ENCODE data around the gene ELAPOR1.
"Not testable (repeated sequence)": the region's sequence is repeated elsewhere in the genome, so short reads cannot be mapped to it uniquely, and the experiment has no call there.

Gene ELAPOR1

GRCh38 chr1:109137958-109138357 lies 24.0 kb downstream of the ELAPOR1 start:
- no peak for DNase-seq (ENCODE audit: low read depth, low spot score)

GRCh38 chr1:109138358-109138757 lies 24.4 kb downstream of the ELAPOR1 start:
- DNase-seq (ENCODE audit: low read depth, low spot score): no peak

DNA sequence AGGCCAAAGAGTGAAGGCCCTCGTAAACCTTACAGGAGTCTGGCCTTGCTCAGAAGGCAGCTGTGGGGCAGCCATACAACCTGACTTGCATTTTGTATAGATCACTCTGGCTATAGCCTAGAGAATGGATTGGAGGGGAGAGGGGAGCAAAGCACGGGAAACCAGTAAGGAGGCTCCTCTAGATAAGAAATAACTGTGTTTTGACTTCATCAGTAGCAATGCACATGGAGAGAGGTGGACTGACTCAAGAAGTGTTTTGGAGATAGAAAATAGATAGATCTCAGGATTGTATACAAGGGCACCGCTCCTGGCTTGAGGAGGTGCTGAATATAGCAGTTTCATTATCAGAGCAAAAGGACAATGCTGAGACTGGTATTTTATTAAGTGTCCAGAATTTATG lies 26.5 kb downstream of the ELAPOR1 start:
- no peak for DNase-seq (ENCODE audit: low read depth, low spot score)

DNA sequence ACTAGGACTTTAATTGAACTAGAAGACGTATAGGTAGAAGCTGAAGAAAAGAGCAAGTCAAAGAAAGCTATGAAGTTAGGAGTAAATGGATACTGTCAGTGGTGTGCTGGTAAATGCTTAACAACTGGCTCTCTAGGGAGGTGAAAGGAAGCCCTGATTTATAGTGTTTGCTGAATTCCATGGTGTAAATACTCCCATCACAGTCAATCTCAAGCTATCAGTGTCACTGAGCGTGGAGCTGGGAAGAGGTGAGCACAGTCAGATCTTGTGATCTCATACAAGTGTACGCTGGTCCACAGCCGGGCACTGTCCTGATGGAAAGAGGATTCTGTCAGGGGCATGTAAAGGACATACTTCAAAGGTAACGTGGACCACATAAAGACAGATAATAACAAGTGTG lies 28.3 kb downstream of the ELAPOR1 start:
- no peak for DNase-seq (ENCODE audit: low read depth, low spot score)

DNA sequence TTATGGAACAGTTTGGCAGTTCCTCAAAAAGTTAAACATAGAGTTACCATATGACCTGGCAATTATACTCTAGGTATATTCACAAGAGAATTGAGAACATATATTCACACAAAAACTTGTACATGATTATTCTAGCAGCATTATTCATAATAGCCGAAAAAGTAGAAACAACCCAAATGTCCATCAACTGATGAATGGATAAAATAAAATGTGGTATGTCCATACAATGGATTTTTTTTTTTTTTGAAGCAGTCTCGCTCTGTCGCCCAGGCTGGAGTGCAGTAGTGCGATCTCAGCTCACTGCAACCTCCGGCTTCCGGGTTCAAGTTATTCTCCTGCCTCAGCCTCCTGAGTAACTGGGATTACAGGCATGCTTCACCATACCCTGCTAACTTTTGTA lies 28.8 kb downstream of the ELAPOR1 start:
- DNase-seq (ENCODE audit: low read depth, low spot score): not testable (repeated sequence)

DNA sequence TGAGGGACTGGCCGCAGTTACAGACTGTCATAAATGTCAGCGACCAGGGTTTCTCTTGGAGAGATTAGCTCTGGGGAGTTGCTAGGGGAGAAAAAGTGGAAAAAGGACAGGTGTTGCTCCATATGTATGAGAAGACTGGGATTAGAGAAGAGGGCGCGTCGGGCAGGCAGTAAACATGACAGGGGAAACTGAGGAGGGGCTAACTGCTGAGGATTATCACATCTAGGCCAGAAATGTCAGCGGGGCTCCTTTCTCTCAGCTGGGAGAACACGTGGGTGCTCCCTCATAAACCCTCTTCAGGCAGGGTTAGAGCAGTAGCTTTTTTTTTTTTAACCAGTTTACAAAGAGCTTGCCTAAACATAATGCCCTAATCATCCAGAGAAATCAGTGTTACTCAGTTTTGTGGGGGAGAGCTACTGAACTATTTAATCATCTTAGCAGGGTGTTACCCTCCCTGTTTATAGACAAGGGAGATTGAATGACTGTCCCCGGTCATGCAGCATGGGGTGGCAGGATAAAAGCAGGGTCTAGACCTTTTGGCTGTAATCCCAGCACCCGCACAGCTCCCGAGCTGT lies 35.2 kb downstream of the ELAPOR1 start:
- DNase-seq (ENCODE audit: low read depth, low spot score): no peak

GRCh38 chr1:109149874-109150601 lies 36.1 kb downstream of the ELAPOR1 start:
- no peak for DNase-seq (ENCODE audit: low read depth, low spot score)

- DNase-seq (ENCODE audit: low read depth, low spot score): no peak
Observed at GRCh38 chr1:109151146-109151990, 37.5 kb downstream of the ELAPOR1 start.

- DNase-seq (ENCODE audit: low read depth, low spot score): no peak
Observed at GRCh38 chr1:109152196-109152595, 38.3 kb downstream of the ELAPOR1 start.

- DNase-seq (ENCODE audit: low read depth, low spot score): no peak
Observed at GRCh38 chr1:109156916-109157385, 43.0 kb downstream of the ELAPOR1 start.

GRCh38 chr1:109158433-109158832 lies 44.5 kb downstream of the ELAPOR1 start:
- DNase-seq (ENCODE audit: low read depth, low spot score): no peak

GRCh38 chr1:109159326-109159725 lies 45.4 kb downstream of the ELAPOR1 start:
- no peak for DNase-seq (ENCODE audit: low read depth, low spot score)

DNA sequence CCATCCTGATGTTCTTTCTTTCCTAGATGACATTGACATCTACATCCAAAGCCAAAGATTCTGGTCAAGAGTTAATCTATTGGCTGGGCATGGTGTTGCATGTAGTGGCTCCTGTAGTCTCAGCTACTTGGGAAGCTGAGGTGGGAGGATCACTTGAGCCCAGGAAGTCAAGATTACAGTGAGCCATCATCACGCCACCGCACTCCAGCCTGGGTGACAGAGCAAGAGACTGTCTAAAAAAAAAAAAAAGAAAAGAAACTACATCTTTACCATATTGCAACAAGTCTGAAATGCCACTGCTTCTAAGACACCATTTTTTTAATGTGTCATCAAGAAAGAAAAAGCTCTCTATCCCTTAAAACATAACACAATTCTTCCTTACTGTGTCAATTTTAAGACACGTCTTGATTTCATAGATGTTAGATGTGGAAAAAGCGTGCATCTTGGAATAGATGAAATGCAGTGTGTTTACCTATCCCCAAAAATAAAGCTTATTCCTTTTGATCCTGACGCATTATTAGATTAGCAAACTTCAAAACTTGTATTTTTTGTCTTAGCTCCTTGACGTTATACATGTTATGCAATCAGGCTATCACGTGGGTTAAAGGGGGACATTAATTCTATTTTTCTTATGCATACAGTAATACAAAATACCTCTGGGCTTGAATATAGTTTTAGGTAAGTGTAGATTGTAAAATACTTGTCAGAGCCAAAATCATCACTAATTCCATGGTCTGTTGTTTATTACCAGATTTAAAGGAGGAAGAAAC lies 46.3 kb downstream of the ELAPOR1 start:
- no peak for DNase-seq (ENCODE audit: low read depth, low spot score)

GRCh38 chr1:109161858-109162606 lies 48.1 kb downstream of the ELAPOR1 start:
- no peak for DNase-seq (ENCODE audit: low read depth, low spot score)

DNA sequence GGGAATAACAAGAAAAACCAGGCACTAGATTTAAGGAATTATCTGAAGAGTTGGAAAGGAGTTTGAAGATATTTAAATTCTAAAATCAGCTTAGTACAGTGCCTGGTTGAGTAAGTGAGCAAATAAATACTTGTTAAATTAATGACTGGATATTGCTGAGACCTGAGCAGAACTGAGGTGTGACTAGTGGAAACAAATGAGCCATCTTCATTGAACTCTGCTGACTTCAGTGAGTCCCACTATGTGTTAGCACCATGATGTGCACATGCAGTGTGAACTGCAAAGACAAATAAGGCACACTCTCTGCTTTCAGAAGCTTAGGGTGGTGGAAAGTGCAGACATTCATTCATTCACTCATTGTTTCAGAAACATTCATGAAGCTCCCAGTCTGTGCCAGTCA lies 48.7 kb downstream of the ELAPOR1 start:
- DNase-seq (ENCODE audit: low read depth, low spot score): no peak

DNA sequence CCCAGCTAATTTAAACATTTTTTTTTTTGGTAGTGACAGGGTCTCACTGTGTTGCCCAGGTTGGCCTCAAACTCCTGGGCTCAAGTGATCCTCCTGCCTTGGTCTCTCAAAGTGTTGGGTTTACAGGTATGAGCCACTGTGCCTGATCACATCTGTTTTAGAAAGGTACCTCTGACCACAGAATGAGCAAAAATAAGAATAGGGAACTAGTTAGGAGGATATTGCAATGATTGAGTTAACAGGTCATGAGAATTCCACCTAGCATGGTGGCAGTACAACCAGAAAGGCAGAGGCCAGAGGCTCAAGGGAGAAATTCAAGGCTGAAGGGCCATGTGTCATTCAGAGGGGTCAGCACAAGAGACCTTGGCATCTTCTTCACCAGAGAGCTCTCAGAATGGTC lies 49.6 kb downstream of the ELAPOR1 start:
- DNase-seq (ENCODE audit: low read depth, low spot score): no peak

Measured in activated naive CD8-positive, alpha-beta T cell treated with anti-CD3 and anti-CD28 coated beads, Interleukin-2, amount 50 U/mL, for 16 hours (primary cell).